GM21723 (cell line): ENCODE data around the gene OPTC.

Experiments used
- ATAC-seq: cut with Tn5 transposase; IDR thresholded peaks from one replicate; pipeline ENCODE4 v1.9.1; 2021; ENCODE audit warnings: mild to moderate bottlenecking, moderate library complexity; ENCODE audit not compliant: unreplicated experiment

The OPTC gene

DNA sequence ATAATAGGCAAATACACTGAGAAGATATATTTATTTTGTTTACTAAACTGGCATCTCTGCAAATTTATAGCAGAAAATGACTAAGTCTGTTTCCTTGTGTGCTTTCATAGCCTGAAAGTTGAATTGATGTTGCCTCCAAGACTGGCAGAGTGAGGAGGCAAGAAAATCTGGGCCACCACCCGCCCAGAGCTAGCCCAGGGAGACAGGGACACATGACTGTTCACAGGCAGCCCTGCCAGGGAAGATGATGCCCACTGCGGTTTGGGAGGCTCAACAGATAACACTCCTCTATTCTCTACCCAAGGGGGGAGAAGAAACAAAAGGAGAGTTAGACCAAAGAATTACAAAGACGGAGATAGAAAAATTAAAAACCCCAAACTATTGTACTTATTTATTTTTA lies 37.1 kb downstream of the OPTC start:
- ATAC-seq: no peak

DNA sequence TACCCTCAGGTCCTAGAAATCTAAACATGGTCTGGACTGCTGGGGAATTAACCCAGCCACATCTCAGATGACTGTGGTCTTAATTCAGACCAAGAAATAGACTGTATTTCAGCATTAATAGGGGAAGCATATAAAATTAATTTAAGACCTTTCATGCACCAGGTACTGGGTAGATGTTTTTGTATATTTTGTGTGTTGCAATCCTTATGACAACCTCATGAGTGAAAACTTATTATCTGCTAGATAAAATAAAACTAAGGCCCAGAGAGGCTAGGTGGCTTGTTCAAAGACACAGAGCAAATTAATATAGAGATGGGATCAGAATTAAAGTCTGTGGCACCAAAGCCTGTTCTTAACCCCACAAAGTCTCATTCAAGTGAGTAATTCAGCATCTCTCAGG lies 40.1 kb downstream of the OPTC start:
- ATAC-seq: no peak

DNA sequence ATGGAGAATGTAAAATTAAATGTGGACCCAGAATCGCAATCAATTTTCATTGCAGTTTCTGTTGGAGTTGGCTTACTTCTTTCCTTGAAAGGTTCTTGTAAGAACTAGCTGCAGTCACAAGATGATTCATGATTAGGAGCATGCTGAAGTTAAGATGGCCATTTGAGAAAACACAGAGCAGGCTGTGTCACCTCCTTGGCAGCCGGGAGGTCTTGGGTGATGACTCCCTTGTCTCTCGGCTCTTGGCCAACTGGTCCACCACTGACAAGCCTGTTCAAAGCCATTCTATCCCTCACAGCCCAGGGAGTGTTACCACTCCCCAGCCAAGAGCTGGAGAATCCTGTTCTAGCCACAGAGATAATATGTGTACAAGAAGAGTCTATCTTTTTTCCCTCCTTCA lies 40.6 kb downstream of the OPTC start:
- no peak for ATAC-seq

DNA sequence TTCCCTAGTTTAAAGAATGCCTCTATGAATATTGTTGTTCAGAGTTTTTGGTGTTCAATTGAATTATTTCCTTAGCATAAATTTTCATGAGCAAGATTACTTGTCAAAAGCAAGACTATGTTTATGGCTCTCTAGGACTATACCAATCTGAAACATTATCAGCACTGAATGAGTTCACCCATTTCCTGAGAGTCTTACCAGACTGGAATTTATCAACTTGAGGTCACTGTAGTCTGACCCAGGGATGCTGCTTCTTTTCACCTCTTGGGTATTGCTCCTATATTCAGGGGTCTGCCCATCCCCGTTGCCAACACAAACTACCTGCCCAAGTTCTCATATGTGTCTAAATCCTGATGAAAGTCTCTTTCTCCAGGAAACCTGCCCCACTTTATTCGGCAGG lies 42.6 kb downstream of the OPTC start:
- no peak for ATAC-seq

DNA sequence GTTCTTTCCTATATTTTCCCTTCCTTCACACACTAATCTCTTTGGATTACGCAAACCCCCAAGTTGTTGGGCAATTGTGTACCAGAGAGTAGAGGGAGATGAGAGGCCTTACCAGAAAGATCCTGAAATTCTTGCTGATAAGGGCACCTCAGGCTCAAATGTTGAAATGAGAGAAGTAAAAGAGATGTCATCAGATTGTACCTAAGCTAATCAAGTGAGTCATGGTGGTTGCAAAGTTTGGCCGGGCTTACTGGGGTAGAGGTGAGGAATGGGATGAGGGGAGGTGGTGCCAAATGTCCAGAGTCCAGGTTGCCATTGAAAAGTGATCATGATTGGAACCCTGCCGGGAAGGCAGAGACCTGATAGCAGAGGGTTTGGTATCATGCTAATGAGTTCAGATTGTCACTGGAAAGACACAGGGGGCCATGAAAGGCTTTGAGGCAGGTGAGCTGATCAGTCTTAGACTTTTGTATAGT lies 43.1 kb downstream of the OPTC start:
- no peak for ATAC-seq

DNA sequence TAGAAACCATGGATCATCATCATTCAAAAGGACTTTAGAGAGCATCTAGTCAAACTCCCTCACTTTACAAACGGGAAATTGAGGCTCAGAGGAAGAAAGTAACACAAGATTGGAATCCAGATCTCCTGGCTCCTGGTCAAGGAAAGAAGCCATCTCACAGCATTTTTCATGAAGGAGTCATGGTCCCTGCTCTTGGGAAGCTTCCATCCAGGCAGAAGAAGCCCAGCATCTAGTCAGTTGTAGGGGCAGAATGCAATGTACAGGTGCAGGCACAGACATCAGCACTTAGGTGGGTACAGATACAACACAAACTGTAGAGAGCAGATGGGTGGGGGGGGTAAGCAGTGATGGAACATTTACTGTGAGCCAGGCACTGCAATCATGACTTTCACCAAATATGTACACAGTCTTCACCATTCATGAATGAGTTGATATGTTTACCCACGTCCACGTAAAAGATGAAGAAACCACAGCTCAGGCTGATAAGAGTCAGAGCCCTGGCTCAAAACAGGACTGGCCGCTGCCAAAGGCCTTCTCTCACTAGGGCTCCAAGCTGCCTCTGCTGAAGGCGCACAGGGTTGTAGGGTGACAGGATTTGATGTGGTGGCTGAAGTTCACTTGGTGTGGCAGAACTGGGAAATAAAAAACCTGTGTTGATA lies 44.0 kb downstream of the OPTC start:
- no peak for ATAC-seq

DNA sequence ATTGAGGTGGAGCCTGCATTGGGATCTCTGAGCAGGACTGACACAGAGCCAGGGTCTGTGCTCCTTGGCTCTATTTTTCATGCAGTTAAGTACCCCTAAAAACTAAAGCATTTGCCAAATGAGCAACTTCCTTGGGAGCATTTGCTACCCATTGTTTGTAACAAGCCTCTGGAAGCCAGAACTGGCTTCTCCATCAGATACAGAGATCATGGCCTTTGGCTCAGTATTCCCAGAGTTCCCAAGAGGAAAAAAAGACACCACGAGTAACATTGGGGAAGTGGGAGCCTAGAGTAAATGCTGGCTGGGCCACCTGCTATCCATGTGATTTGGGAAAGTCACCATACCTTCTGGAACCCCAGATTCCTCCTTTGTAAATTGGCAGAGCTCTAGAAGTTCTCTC lies 44.8 kb downstream of the OPTC start:
- ATAC-seq: no peak

DNA sequence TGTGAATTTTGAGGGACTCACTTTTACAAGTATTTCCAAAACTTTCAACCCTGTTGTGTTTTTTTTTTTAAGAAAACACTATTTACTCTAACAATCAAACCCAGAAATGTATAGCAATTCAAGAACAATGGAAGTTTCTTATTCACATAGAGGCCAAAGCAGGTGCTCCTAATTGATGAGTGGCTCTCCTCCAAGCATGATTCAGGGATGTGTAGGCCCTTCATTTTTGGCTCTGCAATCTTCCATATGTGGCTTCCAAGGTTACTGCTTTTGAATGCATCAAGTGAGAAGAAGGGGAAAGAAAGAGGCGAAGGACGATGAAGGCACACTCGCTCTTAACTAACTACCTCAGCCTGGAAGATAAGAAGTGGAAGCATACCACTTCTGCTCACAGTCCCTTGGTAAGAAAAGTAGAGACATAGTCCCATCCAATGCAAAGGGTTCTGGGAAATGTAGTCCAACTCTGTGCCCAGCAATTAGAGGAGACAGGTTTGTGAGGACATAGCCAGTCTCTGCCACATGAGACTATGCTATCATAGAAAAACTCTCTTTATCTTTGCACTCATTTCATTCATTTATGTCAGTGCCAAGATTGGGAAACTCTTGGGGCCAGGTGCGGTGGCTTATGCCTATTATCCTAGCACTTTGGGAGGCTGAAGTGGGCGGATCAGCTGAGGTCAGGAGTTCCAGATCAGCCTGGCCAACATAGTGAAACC lies 46.0 kb downstream of the OPTC start:
- ATAC-seq: no peak

DNA sequence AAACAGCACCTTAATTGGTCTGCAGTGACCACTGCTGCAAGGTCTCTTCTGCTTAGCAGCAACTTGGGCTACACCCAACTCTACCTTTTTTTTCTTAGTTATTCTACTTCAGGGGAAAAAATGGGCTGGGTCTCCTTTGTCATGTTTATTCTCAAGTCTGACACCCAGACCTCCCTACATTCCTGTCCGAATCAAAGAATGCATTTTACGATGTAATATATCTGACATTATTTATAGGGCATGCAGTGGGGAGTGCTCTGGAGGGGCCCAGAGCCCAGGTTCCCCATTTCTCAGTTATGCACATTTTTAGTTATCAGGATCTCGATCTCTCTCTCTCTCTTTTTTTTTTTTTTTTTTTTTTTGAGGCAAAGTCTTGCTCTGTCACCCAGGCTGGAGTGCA lies 50.5 kb downstream of the OPTC start:
- ATAC-seq: no peak

DNA sequence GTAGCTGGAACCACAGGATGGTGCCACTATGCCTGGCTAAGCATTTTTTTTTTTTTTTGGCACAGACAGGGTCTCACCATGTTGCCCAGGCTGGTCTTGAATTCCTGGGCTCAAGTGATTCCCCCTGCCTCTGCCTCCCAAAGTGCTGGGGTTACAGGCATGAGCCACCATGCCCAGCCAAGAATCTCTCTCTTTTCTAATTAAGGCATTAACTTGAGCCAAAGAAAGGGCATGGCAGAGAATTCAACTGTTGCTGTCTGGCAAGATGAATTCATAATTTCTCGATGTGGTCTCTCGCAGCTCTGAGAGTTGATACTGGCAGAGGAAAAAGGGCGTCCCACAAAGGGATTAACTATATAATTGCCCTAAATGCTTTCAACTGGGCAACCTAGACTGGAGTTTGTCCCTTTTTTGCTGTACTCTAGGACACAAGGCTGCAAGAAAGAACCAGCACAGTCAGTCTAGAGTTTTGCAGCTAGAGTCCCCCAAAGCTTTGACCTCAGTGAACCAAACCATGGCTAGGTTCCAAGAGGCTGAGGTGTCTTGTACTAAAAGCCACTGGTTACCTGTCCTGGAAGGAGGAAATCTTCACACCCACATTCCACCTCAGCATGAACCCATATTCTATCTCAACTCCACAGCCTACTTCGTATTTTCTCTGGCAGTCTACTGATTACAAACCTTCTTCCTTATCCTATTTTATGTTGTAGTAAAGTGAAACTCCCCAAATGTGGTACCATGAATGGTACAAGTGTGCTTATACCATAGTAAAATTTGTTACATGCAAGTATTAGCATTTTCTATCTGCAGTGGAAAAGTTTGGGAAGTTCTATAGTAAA lies 51.2 kb downstream of the OPTC start:
- no peak for ATAC-seq

DNA sequence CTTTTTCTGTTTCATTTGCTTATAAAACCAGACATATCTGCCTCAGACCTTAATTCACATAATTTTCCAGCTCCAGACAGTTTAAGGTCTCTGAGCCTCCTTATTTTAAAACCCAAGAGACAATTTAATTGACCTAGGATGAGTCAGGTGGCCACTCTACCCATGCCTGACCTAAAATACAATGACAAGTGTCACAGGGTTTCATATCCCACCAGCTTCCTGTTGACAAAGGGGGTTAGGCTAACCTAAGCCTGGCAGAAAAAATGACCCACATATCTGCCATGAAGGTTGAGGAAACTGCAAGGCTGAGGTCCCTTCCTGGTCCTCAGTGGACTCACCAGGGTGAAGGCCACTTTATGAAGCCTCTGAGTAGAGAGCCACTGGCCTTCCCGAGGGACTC lies 52.3 kb downstream of the OPTC start:
- no peak for ATAC-seq

DNA sequence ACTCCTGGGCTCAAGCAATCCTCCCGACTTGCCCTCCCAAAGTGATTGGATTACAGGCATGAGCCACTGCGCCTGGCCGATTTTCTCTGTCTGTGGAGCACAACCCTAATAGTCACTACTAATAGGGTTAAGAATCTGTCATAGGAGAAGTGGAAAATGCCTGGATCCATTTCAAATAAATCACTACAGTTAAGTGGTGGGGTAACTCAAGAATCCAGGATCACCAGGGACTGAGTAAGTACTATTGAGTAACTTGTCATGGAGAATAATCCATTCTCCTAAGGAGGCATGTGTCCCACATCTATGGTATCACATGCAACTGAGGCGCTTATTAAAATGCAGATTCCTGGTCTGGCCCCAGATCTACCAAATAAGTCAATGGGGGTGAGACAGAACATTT lies 53.2 kb downstream of the OPTC start:
- ATAC-seq: no peak

DNA sequence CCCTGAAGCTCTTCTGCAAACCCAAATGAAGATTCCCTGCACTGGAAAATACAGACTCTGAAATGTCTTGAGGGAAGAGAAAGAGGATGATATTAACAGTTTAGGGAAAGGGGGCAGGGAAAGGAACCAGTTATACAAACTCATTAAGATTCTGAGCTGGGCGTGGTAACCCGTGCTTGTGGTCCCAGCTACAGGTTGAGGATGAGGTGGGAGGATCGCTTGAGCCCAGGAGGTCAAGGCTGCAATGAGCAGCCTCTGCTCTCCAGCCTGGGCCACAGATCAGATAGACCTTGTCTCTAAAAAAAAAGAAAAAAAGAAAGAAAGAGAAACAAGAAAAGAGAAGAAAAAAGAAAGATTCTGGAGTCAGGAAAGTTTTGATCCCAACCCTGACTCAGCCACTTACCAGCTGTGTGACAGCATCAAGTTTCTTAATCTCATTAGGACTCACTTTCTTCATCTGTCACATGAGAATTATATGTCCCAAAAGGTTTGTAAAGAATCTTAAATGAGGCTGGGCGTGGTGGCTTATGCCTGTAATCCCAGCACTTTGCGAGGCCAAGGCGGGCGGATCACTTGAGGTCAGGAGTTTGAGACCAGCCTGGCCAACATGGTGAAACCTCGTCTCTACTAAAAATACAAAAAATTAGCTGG lies 53.9 kb downstream of the OPTC start:
- no peak for ATAC-seq

DNA sequence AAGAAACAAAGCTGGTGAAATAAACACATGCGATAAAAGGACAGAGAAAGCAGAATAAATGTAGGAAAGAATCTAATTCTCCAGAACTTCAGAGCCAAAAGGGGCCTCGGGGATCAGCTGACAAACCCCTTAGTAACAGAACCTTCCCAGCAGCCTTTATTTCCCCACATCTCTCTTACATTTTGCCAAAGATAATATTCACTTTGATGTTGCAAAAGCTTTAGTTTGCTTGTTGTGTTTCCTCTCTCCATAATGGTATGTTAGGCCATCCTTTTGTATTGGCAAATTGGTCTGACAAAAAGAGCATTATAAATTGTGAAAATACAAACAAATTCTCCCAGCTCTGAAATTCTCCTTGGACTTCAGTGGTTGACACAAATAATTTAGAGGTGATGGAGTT lies 54.9 kb downstream of the OPTC start:
- ATAC-seq: no peak

DNA sequence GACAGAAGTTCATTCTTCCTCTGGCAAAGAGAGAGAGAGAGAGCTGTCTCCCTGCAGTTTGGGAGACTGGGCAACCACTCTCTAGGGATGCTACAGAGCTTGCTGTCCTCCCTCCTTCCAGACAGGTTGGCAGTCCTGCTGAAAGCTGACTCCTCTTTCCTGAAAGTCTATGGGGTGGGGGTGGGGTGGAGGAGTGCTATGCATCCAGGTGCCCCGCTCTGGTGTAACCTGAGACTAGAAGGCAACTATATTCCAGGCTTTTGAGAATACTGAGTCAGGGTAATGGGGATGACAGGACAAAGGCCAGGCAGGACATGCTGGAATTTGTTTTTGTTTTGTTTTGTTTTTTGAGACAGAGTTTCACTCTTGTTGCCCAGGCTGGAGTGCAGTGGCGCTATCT lies 55.4 kb downstream of the OPTC start:
- ATAC-seq: no peak

DNA sequence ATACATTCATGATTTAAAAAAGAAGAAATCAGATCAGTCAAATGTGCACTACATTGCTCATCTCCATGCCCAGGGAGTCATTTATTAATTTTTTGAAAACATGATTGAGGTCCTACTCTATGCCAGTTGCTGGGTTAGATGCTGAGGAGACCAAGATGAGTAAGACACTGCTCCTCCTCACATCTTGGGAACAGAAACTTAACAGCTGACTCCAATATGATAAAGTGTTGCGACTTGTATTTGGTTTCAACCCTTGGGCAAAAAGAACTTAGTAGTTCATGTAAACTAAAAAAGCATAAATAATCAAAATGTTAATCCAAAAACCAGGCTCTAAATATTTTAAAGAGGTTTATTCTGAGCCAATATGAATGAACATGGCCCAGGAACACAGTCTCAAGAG lies 56.9 kb downstream of the OPTC start:
- ATAC-seq: no peak

DNA sequence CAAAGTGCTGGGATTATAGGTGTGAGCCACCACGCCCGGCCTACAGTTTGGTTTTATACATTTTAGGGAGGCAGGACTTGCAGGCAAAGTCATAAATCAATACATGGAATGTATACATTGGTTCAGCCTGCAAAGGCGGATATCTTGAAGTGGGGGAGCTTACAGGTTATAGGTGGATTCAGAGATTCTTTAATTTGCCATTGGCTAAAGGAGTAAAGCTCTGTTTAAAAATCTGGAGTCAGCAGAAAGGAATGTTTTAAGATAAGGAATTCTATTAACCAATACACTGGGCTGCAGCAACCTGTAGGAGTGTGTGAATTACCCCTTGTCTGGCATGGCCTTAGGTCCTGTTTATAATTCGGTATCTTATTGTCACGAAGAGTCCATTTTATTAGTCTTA lies 57.6 kb downstream of the OPTC start:
- ATAC-seq: no peak

DNA sequence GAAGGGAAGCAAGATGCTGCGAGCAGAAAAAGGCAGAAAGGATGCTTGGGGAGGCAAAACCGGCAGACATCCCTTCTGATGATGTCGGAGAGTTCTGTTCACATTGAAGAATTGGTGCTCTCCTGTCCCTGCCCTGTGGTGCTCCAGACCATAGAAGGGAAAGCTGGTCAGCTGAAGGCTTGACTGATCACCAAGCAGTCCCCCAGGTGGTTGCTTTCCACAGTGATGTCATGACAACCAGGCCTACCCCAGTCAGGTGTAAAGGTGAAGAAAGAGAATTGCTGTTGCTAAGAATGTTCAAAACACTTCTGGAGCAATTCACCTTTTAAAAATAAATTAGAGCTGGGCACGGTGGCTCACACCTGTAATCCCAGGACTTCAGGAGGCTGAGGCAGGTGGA lies 59.5 kb downstream of the OPTC start:
- no peak for ATAC-seq

DNA sequence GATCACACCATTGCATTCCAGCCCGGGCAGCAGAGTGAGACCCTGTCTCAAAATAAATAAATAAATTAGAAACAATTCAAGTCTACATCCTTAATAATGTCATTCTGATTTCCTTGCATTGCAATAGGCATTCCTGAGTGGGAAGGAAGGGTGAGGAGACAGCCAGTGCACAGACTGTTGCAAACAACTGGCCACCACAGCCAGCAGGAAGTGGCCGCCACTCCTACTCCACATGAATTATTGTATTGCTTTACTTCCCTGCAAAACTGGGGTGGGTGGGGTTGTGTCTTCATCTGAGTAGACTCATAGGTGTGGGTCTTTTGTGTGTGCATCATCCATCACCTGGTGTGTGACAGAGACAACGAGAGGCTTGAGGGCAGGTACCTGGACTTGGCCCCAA lies 60.1 kb downstream of the OPTC start:
- no peak for ATAC-seq

DNA sequence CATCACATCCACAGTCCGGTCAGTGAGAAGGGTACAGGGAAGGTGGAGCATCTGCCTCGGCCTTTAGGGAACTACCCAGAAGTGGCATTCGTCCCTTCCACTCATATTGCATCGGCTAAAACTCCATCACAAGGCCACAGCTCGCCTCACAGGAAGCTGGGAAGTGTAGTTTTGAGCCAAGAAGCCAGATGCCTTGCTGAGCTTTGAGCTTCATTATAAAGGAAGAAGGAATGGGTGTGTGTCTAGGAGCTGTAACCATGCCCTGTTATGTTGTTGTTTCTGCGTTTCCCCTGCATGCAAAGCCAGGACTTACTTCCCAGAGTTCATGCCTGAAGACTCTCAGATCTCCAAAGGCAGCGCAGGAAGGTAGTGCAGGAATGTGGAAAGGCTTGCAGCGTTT lies 61.1 kb downstream of the OPTC start:
- ATAC-seq: no peak

DNA sequence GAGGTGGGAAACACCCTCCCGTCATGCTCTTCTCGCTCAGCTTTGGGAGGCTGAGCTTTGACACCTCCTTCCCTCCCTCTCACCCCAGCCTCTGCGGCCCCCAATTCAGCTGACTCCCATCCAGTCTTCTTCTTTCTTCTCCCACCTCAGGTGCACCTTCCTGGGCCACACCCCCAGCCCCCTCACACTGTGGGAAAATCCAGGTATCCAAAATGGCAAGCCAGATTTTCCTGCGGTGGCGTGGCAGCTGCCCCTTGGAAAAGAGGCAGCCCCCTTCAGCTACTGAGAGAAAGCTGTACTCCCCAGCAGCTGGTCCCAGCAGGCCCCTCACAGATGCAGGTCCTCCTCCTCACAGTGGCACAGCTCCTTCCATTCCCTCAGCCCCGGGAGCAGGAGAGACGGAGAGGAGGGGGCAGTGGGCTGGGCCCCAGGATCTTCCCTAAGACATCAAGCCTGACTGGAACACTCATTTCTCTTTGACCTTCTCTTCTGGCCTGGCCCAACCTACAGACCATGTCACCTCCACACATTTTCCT lies 61.6 kb downstream of the OPTC start:
- no peak for ATAC-seq
